Transverse colon (tissue), 4 donors: ENCODE results near the gene TIGD1.

ENCODE experiments used
- EP300 ChIP-seq: sonication (generic); formaldehyde crosslinking; IDR thresholded peaks from one replicate; pipeline ENCODE4 v1.6.1; 2017; ENCODE audit warnings: antibody characterized with exemption, low read depth
- POLR2A ChIP-seq: fragments of 450-650 bp; IDR thresholded peaks from one replicate; pipeline ENCODE4 v1.6.1; 2016; ENCODE audit warnings: antibody characterized with exemption, mild to moderate bottlenecking, moderate library complexity
- POLR2AphosphoS5 ChIP-seq, 3 donors: sonication (generic); formaldehyde crosslinking; IDR thresholded peaks; one replicate each; pipeline ENCODE4 v1.6.1; 2016; ENCODE audit warnings: antibody characterized with exemption in 3 of 3
- TF ChIP-seq, protein P1 (sequence below), 5 experiments: fragments of 200-600 bp in 3 of 5; fragments of 450-650 bp in 2 of 5; sonication (generic) in 3 of 5; IDR thresholded peaks; 1 replicate in 2 of 5; 2 replicates in 3 of 5; pipeline ENCODE4 v1.5.1; 2016 to 2017; ENCODE audit warnings: antibody characterized with exemption in 5 of 5, inconsistent platforms in 3 of 5, mild to moderate bottlenecking in 2 of 5, moderate library complexity in 1 of 5

DNA sequence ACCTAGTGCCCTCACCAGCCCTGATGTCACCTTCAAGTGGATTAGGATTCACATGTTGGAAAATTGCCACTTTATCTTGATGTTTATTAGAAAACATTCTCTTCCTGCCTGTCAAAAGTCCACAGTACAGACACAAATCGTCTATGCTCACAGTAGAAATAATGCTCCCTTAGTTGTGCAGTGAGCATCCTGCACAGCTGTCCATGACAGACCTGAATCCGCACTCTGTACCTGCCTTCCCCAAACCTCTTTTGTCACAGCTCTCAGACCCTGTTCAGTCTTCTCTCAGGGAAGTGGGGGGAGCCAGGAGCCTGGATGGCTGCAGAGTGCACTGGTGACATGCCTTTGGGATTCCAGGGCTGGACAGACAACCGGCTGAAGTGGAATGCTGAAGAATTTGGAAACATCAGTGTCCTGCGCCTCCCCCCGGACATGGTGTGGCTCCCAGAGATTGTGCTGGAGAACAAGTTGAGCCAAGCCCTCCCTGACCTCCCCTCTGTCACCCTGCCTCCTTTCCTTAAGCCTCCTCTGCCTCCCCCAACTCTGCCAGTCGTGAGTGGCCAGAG is 22.4 kb downstream of the TIGD1 start:
- no peak for TF ChIP-seq POLR2A
- TF ChIP-seq, protein P1, sequence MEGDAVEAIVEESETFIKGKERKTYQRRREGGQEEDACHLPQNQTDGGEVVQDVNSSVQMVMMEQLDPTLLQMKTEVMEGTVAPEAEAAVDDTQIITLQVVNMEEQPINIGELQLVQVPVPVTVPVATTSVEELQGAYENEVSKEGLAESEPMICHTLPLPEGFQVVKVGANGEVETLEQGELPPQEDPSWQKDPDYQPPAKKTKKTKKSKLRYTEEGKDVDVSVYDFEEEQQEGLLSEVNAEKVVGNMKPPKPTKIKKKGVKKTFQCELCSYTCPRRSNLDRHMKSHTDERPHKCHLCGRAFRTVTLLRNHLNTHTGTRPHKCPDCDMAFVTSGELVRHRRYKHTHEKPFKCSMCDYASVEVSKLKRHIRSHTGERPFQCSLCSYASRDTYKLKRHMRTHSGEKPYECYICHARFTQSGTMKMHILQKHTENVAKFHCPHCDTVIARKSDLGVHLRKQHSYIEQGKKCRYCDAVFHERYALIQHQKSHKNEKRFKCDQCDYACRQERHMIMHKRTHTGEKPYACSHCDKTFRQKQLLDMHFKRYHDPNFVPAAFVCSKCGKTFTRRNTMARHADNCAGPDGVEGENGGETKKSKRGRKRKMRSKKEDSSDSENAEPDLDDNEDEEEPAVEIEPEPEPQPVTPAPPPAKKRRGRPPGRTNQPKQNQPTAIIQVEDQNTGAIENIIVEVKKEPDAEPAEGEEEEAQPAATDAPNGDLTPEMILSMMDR (IDR thresholded peaks at IDR 0.05) = no peak
- TF ChIP-seq POLR2AphosphoS5 (IDR thresholded peaks at IDR 0.05) = no peak
- no peak for TF ChIP-seq EP300
